Measurements from ENCODE around the gene NCR1.
"Not testable (repeated sequence)": the region's sequence is repeated elsewhere in the genome, so short reads cannot be mapped to it uniquely, and the experiment has no call there.

- TF ChIP-seq MAX (CRISPR knock-in tag; IDR thresholded peaks at IDR 0.05); CBFB (CRISPR knock-in tag; IDR thresholded peaks at IDR 0.05; ENCODE audit: low read depth); USF2 (CRISPR knock-in tag; IDR thresholded peaks at IDR 0.05); ETV6 (CRISPR knock-in tag; IDR thresholded peaks at IDR 0.05); CTCF (IDR thresholded peaks at IDR 0.05); SP1 (CRISPR knock-in tag; conservative IDR thresholded peaks at IDR 0.05); ZNF219 (CRISPR knock-in tag; IDR thresholded peaks at IDR 0.05; ENCODE audit: borderline replicate concordance); NR2C2 (CRISPR knock-in tag; IDR thresholded peaks at IDR 0.05); ZNF532 (CRISPR knock-in tag; IDR thresholded peaks at IDR 0.05; ENCODE audit: borderline replicate concordance); ESRRA (CRISPR knock-in tag; IDR thresholded peaks at IDR 0.05; ENCODE audit: borderline replicate concordance); ZBTB43 (CRISPR knock-in tag; IDR thresholded peaks at IDR 0.05): not testable (repeated sequence)
Observed at GRCh38 chr19:54943772-54944361, 37.9 kb downstream of the NCR1 start.

All from WTC11 (cell line).